HG02885 (cell line): Measurements from ENCODE around the gene ADK.
"Not testable (repeated sequence)": the region's sequence is repeated elsewhere in the genome, so short reads cannot be mapped to it uniquely, and the experiment has no call there.

ENCODE experiments used
- ATAC-seq: cut with Tn5 transposase; IDR thresholded peaks from one replicate; pipeline ENCODE4 v1.9.1; 2021; ENCODE audit warnings: mild to moderate bottlenecking; ENCODE audit not compliant: unreplicated experiment, poor library complexity

Gene ADK

DNA sequence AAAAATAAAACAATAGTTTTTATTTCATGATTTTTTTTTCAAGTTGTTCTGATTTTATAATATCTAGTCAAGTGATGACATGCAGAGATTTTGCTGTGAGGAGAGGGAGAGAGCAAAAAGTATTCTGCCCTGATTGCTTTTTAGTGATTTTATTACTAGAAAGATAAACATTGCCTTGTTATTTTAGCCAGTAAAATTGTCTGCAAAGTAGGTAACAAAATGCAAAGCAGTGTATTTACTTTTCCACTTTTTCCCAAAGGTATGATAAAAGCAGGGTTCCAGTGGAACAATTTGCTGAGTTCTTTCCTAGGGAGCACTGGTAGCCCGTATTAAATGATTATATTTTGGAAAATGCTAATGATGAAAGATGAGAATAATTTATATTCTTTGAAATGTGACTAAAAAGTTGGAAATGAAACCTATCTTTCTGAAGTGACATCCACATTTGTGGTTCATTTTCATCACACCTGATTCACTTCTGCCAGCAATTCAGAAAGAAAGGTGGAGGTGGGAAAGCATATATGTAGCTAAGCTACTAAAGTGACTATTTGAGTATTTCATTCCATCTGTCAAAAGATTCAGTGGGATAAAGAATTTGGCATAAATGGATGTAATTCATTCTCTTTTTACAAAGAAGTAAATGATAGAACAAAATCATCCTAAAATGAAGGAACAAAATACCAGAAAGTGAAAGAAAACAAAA, 300.3 kb downstream of the ADK start:
- ATAC-seq: no peak

DNA sequence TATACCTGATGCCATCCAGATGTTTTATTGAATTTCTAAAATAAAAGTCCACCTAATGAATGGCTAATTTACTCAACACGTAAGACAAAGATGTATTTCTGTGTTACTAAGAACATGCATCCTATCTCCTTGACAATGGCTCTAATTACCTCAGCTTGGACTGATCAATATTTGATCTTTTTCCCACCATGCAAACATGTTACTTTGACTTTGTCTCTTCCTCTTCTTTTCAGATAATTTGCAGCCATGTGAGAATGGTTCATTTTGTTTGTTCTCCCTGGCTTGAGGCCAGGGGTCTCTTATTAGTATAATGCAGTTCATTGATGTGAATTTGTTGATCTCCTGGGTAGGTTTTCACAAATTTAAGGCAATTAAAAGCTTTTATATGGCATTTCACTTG, 302.1 kb downstream of the ADK start:
- ATAC-seq: no peak

DNA sequence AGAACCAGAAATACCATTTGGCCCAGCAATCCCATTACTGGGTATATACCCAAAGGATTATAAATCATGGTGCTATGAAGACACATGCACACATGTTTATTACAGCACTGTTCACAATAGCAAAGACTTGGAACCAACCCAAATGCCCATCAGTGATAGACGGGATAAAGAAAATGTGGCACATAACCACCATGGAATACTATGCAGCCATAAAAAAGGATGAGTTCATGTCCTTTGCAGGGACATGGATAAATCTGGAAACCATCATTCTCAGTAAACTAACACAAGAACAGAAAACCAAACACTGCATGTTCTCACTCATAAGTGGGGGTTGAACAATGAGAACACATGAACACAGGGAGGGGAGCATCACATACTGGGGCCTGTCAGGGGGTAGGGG, 306.5 kb downstream of the ADK start:
- ATAC-seq: not testable (repeated sequence)

DNA sequence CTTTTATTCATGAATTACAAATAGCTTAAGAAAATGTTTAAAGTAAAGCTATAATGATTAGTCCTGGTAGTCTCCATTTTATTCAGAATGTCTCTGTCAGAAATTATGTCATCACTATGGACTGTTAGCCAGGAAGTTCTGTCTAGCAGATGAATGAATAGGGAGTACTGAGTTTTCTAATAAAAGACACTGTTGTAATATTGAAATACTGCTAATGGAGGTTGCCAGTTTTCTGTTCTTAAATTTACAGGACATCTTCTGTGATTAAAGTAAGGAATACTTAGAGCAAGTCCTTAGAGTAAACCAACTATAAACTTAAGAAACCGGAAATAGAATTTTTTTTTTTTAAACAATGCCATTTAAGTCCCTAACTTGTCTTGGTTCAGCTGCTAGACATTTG, 309.8 kb downstream of the ADK start:
- ATAC-seq: no peak

DNA sequence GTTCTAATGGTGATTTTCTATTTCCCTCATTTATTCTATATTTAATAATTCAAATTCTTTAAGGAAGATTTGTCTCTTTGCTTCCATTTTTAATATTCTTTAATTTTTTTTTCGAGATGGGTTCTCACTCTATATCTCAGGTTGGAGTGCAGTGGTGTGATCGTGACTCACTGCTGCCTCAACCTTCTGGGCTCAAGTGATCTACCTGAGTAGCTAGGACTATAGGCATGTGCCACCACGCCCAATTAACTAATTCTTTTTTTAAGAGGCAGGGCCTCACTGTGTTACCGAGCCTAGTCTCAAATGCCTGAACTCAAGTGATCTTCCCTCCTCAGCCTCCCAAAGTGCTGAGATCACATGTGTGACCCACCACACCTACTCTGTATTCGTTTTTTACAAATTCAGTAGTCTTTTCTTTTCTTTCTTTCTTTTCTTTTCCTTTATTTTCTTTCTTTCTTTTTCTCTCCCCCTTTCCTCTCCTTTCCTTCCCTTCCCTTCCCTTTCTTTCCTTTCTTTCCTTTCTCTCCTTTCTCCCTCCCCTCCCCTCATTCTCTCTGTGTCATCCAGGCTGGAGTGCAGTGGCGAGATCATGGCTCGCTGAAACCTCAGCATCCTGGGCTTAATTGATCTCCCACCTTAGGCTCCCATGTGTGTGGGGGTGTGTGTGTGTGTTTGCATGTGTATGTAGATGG, 323.1 kb downstream of the ADK start:
- no peak for ATAC-seq

DNA sequence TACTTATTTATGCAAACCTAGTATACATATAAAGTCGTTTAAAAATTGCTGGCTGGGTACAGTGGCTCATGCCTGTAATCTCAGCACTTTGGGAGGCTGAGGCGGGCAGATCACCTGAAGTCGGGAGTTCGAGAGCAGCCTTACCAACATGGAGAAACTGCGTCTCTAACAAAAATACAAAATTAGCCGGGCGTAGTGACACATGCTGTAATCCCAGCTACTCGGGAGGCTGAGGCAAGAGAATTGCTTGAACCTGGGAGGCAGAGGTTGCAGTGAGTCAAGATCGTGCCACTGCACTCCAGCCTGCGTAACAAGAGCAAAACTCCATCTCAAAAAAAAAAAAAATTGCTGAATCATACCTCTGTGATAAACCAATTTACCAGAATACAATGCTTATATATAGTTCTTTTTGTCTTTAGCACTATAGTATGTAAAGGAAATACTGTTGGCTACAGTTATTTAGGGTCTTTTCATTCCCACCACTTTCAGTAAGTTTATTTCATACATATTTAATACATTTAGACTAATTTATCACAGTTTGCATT, 325.2 kb downstream of the ADK start:
- not testable (repeated sequence) for ATAC-seq

DNA sequence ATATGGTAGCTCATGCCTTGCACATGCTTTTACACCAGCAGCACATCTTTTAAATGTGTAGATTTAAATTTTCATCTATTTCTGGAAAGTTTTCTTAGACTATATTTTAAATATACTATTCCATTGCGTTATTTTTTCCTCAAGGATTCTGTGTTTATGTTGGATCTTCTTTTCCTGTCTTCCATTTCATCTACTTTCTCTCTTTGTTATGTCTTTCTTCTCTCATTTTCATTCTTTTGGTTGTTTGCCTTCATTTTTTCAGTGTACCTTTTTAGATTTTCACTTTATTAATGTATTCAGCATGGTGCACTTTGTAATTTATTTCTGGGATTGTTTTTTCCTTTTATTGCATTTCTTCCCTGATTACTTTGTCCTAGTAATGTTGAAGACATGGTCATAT, 329.8 kb downstream of the ADK start:
- ATAC-seq: no peak

DNA sequence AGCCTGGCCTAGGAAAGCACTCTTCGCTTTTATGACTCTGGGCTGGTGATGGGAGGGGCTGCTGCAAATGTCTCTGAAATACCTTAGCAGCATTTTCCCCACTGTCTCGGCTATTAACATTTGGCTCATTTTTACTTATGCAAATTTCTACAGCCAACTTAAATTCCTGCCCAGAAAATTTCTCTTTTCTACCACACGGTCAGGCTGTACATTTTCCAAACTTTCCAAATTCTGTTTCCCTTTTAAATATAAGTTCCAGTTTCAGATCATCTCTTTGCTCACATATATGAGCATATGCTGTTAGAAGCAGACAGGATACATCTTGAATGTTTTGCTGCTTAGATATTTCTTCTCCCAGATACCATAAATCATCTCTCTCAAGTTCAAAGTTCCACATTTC, 332.3 kb downstream of the ADK start:
- no peak for ATAC-seq

DNA sequence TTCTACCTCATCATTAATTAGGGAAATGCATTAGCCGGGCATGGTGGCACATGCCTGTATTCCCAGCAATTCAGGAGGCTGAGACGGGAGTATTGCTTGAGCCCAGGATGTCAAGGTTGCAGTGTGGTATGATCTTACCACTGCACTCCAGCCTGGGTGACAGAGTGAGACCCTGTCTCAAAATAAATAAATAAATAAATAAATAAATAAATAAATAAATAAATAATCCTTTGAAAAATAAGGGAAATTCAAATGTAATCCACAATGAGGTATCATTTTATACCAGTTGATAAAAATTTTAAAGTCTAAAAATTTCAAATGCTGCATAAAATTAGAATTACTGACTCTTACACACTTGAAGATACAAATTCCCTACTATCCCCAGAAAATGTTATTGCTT, 334.3 kb downstream of the ADK start:
- ATAC-seq: no peak

DNA sequence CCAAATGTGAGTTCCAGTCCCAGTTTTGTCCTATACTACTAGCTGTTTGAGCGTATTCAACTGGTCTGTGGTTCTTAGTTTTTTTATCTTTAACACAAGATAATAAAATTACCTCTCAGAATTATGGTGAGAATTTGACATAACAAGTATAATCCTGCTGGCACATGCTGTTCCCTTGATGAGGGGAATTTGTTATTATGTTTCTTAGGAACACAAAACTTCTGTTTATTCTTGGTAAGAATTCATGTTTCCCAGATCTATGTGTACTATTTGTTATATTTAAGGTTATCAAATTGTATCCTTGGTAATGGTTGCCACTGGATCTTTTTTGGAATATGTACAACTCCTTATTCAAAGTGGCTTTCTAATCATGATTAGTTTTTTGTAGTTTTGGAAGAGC, 335.6 kb downstream of the ADK start:
- ATAC-seq: no peak

DNA sequence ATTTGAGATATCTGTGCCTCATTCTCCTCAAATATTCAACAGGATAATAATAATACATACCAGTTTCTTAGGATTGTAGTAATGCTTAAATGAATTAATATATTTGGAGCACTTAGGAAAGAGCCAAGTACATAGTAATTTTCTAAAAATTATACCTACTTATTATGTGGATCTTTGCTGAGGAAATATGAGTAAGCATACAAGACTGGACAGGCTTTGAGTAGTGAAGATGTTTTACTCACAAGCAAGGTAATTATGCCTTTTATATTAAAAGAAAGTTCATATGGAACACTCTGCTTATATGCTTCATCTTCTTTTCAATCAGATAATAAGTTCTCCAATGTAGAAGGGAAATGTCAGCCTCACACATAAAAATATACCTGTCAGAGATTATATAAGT, 337.9 kb downstream of the ADK start:
- no peak for ATAC-seq

DNA sequence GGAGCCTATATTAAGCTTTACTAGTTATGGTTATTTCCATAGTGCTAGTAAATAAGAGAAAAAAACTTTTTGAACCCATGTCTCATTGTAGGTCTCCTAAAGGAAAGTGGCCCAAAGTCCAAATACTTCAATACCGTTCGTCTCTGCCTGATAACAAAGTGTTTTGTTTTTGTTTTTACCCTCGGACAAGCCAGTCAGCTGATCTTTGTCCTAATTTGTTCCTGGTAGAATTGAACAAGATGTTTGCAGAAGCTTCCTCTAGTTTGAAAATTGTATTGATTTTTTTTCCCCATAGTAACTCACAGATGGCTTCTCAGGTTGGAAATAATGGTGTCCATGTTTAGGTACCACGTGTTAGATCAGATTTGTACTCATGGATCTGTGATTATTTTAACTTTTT, 339.5 kb downstream of the ADK start:
- no peak for ATAC-seq

DNA sequence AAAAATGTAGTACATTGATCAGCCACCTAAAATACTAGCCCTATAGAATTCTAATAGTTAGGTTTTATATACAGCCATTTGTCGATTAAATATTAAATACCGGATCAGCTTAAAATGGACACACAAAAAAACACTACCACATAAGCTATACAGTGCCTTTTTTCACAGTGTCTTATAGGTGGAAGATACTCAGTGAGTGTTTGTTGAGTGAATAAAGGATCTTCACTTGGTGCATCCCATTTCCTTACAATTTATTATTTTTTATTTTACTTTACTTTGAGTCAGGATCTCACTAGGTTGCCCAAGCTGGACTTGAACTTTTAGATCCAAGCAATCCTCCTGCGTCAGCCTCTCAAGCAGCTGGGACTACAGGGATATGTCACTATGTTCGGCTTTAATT, 340.0 kb downstream of the ADK start:
- ATAC-seq: no peak

DNA sequence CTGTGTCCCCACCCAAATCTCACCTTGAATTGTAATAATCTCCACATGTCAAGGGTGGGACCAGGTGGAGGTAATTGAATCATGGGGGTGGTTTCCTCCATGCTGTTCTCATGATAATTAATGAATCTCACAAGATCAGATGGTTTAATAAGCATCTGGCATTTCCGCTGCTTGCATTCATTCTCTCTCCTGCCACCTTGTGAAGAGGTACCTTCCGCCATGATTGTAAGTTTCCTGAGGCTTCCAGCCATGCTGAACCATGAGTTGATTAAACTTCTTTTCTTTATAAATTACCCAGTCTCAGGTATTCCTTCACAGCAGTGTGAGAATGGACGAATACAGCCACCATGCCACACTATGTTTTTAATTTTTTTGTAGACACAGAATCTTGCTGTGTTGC, 345.3 kb downstream of the ADK start:
- not testable (repeated sequence) for ATAC-seq

DNA sequence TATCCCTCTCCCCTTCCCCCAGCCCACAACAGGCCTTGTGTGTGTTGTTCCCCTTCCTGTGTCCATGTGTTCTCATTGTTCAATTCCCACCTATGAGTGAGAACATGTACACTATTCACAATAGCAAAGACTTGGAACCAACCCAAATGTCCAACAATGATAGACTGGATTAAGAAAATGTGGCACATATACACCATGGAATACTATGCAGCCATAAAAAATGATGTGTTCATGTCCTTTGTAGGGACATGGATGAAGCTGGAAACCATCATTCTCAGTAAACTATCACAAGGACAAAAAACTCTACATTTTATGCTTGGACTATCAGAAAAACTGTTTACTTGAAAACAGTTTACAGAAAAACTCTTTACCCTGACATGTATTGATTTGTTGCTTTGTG, 347.6 kb downstream of the ADK start:
- not testable (repeated sequence) for ATAC-seq

DNA sequence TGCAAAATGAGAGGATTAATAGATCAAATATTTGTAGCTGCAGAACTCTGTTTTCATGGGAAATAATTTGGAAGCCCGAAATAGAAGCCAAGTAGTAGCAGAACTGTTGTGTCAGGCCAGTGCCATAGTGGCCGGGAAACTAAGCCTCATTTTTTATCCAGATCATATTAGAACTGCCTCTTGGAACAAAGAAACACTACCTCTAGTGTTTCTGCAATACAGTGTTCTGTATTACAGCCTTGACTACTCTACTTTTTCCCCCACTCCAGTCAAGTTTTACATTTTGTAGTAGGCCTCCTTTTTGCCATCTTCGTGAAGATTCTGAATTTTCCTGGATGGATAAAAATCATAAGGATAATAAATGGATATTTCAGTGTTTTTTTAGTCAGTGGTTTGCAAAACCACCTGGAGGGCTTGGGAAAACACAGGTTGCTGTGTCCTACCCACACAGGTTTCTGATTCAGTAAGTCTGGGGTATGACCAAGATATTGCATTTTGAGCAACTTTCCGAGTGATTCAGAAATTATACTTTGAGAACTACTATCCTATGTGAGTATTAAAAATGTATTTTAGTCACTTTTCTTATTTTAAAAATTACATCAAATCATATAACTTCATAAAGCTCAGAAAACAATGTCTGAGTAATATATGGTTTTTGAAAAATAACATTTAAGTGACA, 349.1 kb downstream of the ADK start:
- no peak for ATAC-seq

DNA sequence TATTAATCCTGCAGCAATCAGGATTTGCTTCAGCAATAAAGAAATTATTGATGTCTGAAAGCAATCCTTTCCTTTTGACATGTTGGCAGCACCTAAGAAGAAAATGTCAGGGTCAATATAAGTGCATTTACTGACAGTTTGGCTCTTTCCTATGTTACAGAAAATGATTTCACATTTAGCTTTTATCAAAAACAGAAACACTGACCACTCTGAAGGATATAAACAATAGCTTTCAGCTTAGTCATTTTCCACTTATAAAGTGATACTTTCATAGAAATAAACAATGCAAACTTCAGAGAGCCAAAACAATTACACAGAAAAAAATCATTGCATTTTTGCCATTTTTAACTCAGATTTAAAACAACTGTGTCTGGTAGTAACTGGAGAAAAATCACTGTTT, 349.8 kb downstream of the ADK start:
- ATAC-seq: no peak

DNA sequence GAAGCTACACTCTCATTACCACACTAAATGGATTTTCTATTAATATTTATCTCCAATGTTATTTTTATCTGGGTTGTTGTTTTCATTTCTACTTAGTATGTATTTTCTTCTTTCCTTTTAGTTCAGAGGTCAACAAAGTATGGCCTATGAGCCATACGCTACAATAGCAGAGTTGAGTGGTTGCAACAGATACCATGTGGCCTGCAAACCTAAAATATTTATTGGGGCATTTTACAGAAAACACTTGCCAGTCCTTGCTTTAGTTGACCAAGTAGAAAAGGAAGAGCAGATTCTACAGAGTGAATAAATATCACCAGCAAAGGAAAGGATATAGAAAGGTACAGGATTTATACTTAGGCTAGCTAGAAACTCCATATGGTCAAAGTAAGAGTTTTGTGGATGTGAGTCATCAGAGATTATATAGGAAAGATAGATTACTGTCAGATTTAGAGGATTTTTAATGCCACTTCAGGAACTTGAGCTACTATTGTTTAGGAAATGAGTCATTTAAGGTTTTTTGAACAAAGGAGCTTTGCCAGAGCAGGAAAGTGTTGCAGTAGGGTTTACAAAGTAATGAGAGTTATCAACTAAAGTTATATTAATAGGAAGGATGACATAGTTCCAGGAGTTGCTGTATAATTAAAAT, 352.1 kb downstream of the ADK start:
- ATAC-seq: no peak

DNA sequence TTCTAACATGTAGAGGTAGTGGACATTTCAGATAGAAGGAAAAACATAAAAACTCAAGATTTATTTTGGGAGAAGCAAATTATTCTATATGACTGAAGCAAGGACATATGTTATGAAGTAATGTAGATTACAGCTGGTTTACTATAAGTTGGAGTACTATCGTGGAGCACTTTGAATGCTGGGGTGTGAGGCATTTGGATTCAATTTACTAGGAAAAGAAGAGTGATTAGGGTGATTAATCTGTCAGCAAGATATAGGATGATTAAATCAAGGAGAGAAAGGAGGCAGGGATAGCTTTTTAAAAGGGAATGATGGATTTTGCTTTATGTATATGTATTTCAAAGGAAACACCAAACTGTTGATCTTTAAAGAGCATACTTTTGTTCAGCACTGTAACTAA, 356.9 kb downstream of the ADK start:
- ATAC-seq: no peak

DNA sequence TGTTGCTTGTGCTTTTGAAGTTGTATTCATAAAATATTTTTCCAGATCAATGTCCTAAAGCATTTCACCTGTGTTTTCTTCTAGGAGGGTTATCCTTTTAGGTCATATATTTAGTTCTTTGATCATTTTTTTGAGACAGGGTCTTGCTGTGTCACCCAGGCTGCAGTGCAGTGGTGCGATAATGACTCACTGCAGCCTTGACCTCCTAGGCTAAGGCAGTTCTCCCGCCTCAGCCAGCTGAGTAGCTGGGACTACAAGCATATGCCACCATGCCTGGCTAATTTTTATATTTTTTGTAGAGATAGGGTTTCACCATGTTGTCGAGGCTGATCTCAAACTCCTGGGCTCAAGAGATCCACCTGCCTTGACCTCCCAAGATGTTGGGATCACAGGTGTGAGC, 359.6 kb downstream of the ADK start:
- no peak for ATAC-seq

DNA sequence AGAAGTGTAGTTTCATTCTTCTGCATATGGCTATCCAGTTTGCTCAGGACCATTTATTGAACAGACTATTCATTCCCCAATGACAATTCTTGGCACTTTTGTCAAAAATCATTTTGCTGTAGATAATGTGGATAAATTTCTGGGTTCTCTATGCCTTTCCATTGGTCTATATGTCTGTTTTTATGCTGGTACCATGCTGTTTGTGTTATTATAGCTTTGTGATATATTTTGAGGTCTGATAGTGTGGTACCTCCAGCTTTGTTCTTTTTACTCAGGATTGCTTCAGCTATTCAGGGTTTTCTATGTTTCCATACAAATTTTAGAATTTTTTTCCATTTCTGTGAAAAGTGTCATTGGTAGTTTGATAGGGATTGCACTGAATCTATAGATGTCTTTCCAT, 360.0 kb downstream of the ADK start:
- ATAC-seq: no peak
